SW480 (cell line): ENCODE results near the gene CREB5.

Experiments used
- DNase-seq: peaks from one replicate; pipeline ENCODE4 v3.0.0-alpha.2; 2016; ENCODE audit warnings: low spot score

CREB5 gene

GRCh38 chr7:28407651-28408050 is 4.7 kb upstream of the CREB5 start:
- DNase-seq = no peak

GRCh38 chr7:28408105-28408959 is 4.0 kb upstream of the CREB5 start:
- DNase-seq = no peak

GRCh38 chr7:28408960-28409715 is 3.2 kb upstream of the CREB5 start:
- peak; percentile 96 for DNase-seq

GRCh38 chr7:28409716-28410627 is 2.3 kb upstream of the CREB5 start:
- no peak for DNase-seq

- peak; percentile 15 for DNase-seq
Observed at GRCh38 chr7:28410628-28411531, 1.4 kb upstream of the CREB5 start.

- DNase-seq = no peak
Observed at GRCh38 chr7:28413011-28413410, 693 bp downstream of the CREB5 start.

- no peak for DNase-seq
Observed at GRCh38 chr7:28414453-28414852, 2.1 kb downstream of the CREB5 start.

GRCh38 chr7:28417321-28417940 is 5.1 kb downstream of the CREB5 start:
- DNase-seq = no peak

GRCh38 chr7:28418311-28418710 is 6.0 kb downstream of the CREB5 start:
- no peak for DNase-seq

- DNase-seq = no peak
Observed at GRCh38 chr7:28418966-28419365, 6.6 kb downstream of the CREB5 start.

GRCh38 chr7:28419716-28420115 is 7.4 kb downstream of the CREB5 start:
- no peak for DNase-seq

- DNase-seq = no peak
Observed at GRCh38 chr7:28423112-28423511, 10.8 kb downstream of the CREB5 start.

- DNase-seq = no peak
Observed at GRCh38 chr7:28423918-28424514, 11.7 kb downstream of the CREB5 start.

GRCh38 chr7:28425496-28425895 is 13.2 kb downstream of the CREB5 start:
- DNase-seq = no peak

- no peak for DNase-seq
Observed at GRCh38 chr7:28427236-28427635, 14.9 kb downstream of the CREB5 start.

GRCh38 chr7:28430616-28431015 is 18.3 kb downstream of the CREB5 start:
- DNase-seq = no peak

GRCh38 chr7:28432105-28432504 is 19.8 kb downstream of the CREB5 start:
- DNase-seq = no peak

GRCh38 chr7:28433039-28433438 is 20.7 kb downstream of the CREB5 start:
- no peak for DNase-seq

- DNase-seq = no peak
Observed at GRCh38 chr7:28433699-28434219, 21.4 kb downstream of the CREB5 start.

GRCh38 chr7:28434510-28434909 is 22.2 kb downstream of the CREB5 start:
- DNase-seq = no peak
